Progenitor cell of endocrine pancreas (in vitro differentiated cells): ENCODE results near the gene BEST2. TPM values are rescaled to one million over a fixed set of nuclear protein-coding genes. Genes with fewer than 3 reads are reported as not detected.
A peak's percentile ranks its signal among the peaks of the same experiment; 100 is the strongest.

Source experiments
- DNase-seq: peaks from one replicate; pipeline ENCODE4 v3.0.0; 2021; ENCODE audit warnings: low spot score; ENCODE audit not compliant: unreplicated experiment
- H3K27ac Mint-ChIP-seq: 2 replicates; pipeline ENCODE4 v1.8.0; 2021; ENCODE audit warnings: mild to moderate bottlenecking, moderate library complexity, mixed read lengths
- H3K27me3 Mint-ChIP-seq: 2 replicates; pipeline ENCODE4 v1.8.0; 2021; ENCODE audit warnings: mixed read lengths
- H3K36me3 Mint-ChIP-seq: 2 replicates; pipeline ENCODE4 v1.8.0; 2022; ENCODE audit warnings: mixed read lengths; ENCODE audit not compliant: insufficient read depth
- H3K4me1 Mint-ChIP-seq: 2 replicates; pipeline ENCODE4 v1.8.0; 2021; ENCODE audit warnings: low read depth, mixed read lengths
- H3K4me3 Mint-ChIP-seq: 2 replicates; pipeline ENCODE4 v1.8.0; 2021; ENCODE audit warnings: low read depth, mild to moderate bottlenecking, moderate library complexity, mixed read lengths
- H3K9me3 Mint-ChIP-seq: 2 replicates; pipeline ENCODE4 v1.8.0; 2021; ENCODE audit warnings: low read depth, mixed read lengths
- total RNA-seq: library from RNA; stranded (reverse); gene quantifications from 2 replicates; pipeline ENCODE4 v1.2.1, GENCODE V29; 2021
- TF ChIP-seq, protein P1 (sequence below): fragments of 200-600 bp; sonication (generic); IDR thresholded peaks from one replicate; pipeline ENCODE4 v1.5.0; 2021; ENCODE audit warnings: antibody characterized with exemption, mild to moderate bottlenecking; ENCODE audit not compliant: unreplicated experiment

Gene BEST2
- total RNA-seq, 1 donor from 2014 or later, result not detected

DNA sequence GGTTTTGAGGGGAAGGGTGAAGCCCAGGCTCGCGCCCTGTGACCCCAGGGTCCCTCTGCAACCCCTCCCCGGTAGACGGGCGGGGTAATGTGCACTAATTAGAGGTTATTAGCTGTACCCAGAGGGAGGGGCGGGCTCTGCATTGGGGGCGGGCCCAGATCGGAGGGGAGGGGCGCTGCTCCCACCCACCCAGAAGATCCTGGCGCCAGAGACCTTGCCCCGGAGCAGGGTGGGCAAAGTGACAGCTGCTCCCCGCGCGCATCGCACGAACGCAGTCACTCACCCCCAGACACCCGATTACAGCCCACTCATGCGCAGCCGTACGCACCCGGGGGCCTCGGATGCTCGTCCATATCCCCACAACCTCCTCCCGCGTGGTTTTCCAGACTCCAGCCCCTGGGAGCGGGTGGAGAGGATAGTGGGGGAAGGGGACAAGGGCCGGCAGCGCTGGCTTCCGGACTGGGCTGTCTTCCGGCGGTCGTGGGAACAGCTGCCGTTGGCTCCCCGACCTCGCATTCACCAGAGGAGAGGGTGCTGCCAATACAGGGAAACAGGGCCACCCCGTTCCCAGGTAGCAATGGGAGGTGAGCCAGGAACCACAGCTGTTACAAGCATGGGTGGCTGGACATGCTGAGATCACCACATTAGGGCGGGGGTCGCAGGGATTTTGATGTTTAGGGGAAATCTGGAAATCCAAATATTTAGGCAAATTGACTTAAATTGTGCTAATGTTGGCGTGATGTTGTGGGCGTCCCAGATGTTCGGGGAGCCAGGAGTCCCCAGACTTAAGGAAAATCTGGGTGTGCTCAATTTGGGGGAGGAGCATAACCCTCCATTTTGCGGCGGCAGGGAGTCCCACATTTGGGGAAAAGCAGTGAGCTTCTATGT is 26.7 kb downstream of the BEST2 start:
- H3K36me3 Mint-ChIP-seq, result peaks cover 4% of the 10 kb centered on the region
- H3K4me3 Mint-ChIP-seq, result peak overlapping the region; percentile 74
- H3K27ac Mint-ChIP-seq, result peak overlapping the region; percentile 11
- H3K4me1 Mint-ChIP-seq, result peaks cover 13% of the 10 kb centered on the region
- H3K9me3 Mint-ChIP-seq, result no peaks in the 10 kb centered on the region
- TF ChIP-seq, protein P1, sequence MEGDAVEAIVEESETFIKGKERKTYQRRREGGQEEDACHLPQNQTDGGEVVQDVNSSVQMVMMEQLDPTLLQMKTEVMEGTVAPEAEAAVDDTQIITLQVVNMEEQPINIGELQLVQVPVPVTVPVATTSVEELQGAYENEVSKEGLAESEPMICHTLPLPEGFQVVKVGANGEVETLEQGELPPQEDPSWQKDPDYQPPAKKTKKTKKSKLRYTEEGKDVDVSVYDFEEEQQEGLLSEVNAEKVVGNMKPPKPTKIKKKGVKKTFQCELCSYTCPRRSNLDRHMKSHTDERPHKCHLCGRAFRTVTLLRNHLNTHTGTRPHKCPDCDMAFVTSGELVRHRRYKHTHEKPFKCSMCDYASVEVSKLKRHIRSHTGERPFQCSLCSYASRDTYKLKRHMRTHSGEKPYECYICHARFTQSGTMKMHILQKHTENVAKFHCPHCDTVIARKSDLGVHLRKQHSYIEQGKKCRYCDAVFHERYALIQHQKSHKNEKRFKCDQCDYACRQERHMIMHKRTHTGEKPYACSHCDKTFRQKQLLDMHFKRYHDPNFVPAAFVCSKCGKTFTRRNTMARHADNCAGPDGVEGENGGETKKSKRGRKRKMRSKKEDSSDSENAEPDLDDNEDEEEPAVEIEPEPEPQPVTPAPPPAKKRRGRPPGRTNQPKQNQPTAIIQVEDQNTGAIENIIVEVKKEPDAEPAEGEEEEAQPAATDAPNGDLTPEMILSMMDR, result no peak
- H3K27me3 Mint-ChIP-seq, result peaks cover 11% of the 10 kb centered on the region
- no peak for DNase-seq

DNA sequence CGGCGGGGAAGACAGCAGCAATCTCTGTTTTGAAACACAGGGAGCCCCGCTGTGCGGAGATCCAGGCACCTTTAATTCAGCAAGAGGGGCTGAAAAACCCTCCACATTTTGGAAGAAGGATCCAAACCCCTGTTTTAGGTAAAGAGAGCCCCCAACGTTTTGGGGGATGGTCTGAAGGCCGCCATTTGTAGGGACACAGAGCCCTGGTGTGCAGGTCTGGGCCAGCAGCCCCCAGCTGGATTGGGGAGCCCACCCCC is 27.2 kb downstream of the BEST2 start:
- H3K27me3 Mint-ChIP-seq, result peaks cover 11% of the 10 kb centered on the region

DNA sequence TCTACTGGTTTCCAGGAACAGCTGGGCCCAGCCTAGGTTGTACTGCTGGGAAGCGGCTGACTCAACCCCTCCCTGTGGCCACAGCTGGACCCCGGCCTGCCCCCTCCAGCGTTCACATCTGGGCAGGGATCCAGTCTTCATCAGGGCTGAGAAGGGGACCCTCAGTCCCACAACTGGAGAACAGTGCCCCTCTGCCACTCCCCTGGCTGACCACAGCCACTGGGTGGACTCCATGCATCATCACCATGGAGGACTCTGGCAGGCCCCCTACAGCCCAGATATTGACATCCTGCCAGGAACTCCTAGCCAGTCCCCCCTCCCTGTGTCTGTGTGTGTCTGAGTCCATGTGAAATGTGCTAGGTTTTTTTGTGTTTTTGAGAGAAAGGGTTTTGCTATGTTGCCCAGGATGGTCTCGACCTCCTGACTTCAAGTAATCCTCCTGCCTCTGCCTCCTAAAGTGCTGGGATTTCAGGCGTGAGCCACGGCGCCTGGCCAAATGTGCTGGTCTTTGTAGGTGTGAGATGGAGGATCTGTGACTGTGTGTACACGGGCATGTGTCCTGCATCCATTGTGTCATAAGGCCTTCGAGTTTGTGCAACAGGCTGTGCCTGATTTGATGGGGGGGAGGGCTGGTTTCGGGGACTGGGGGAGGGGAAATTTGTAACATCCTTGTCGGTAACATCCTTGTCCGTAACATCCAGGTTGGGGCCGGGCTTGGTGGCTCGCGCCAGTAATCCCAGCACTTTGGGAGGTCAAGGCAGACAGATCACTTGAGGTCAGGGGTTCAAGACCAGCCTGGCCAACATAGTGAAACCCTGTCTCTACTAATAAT is 27.8 kb downstream of the BEST2 start:
- Mint-ChIP-seq H3K27me3 (peaks cover 11% of the 10 kb centered on the region), H3K36me3 (no peaks in the 10 kb centered on the region), H3K4me3 (peak overlapping the region; percentile 10), H3K4me1 (peaks cover 16% of the 10 kb centered on the region), H3K9me3 (no peaks in the 10 kb centered on the region), H3K27ac (no peak overlapping the region)
- DNase-seq, result no peak
- TF ChIP-seq, protein P1, result no peak

More for the DNA sequence above, 27.2 kb downstream of the BEST2 start:
- Mint-ChIP-seq H3K36me3 (no peaks in the 10 kb centered on the region), H3K4me3 (no peak overlapping the region), H3K9me3 (no peaks in the 10 kb centered on the region), H3K4me1 (peaks cover 17% of the 10 kb centered on the region), H3K27ac (no peak overlapping the region)
- DNase-seq, result no peak
- TF ChIP-seq, protein P1, result no peak

DNA sequence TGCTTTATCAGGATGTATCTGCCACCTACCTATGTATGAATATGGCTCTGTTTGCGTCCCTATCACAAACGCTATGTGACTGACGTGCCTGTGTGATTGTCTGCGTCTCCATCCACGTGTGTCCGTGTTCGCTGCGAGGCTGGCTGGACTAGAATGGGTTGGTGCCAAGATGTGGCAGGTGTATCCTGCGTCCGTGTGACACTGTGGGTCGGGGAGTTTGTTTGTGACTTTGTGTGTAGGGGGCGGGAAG is 30.5 kb downstream of the BEST2 start:
- Mint-ChIP-seq H3K27me3 (peaks cover 11% of the 10 kb centered on the region), H3K4me3 (peak overlapping the region; percentile 78), H3K9me3 (no peaks in the 10 kb centered on the region), H3K36me3 (no peaks in the 10 kb centered on the region), H3K27ac (peak overlapping the region; percentile 96), H3K4me1 (peaks cover 12% of the 10 kb centered on the region)
- TF ChIP-seq, protein P1, result no peak
- DNase-seq, result no peak

DNA sequence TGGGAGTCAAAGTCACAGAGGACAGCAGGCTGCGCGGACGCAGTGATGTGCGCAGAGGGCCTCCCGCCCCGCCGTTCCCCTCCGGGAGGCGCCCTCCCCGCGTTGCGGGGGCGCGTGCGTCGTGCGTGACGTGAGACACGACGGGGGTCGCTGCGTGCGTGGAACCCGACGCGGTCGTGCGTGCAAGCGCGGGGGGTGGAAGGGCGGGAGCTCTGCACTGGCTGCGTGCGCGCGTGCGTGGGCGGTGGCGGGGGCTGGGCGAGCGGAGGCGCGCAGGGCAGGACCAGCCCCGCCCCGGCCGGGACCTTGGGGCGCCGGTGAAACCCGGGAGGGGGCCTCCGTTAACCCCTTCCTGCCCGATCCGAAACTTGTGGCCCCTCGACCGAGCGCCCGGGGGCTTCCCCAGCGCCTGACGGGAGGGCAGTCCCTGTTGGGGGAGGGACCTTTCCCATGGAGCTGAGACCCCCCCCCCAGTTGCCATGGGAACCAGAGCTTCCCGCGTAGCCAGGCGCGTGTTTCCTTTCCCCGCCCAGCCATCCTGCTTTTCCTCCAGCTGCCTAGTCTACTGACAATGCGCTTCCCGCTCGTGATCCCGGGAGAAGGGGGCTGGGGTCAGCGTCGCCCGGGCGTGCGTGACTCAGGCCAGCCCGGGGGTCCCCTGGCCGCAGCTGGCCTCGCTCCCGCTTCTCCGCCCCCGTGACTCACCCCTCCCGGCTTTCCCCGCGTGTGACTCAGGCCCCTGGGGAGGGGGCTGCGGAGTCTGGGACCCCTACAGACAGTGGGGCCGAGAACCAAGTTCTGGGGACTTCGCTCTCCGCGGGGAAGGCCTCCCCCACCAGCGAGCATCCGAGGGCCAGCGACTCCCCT is 31.1 kb downstream of the BEST2 start:
- TF ChIP-seq, protein P1, result no peak
- Mint-ChIP-seq H3K4me1 (peaks cover 10% of the 10 kb centered on the region), H3K4me3 (peak overlapping the region; percentile 78), H3K27me3 (peaks cover 11% of the 10 kb centered on the region), H3K9me3 (no peaks in the 10 kb centered on the region), H3K36me3 (no peaks in the 10 kb centered on the region), H3K27ac (peak overlapping the region; percentile 96)
- no peak for DNase-seq
